Chondrocyte (in vitro differentiated cells): ENCODE results near the gene BRD7. TPM values are rescaled to one million over a fixed set of nuclear protein-coding genes. Genes with fewer than 3 reads are reported as not detected.
A peak's percentile ranks its signal among the peaks of the same experiment; 100 is the strongest.

Experiments used
- DNase-seq: peaks from one replicate; pipeline ENCODE4 v3.0.0; 2021; ENCODE audit warnings: mixed read lengths, low spot score
- H3K27ac Mint-ChIP-seq: one replicate; pipeline ENCODE4 v1.8.0; 2021; ENCODE audit warnings: mild to moderate bottlenecking, moderate library complexity, mixed read lengths; ENCODE audit not compliant: unreplicated experiment
- H3K27me3 Mint-ChIP-seq: 2 replicates; pipeline ENCODE4 v1.8.0; 2021; ENCODE audit warnings: low read depth, mixed read lengths
- H3K36me3 Mint-ChIP-seq: 2 replicates; pipeline ENCODE4 v1.8.0; 2021; ENCODE audit warnings: low read depth, mixed read lengths
- H3K4me1 Mint-ChIP-seq: 2 replicates; pipeline ENCODE4 v1.8.0; 2021; ENCODE audit warnings: low read depth, mild to moderate bottlenecking, mixed read lengths
- H3K4me3 Mint-ChIP-seq: one replicate; pipeline ENCODE4 v1.8.0; 2021; ENCODE audit warnings: mild to moderate bottlenecking, moderate library complexity, mixed read lengths; ENCODE audit not compliant: unreplicated experiment
- H3K9me3 Mint-ChIP-seq: 2 replicates; pipeline ENCODE4 v1.8.0; 2021; ENCODE audit warnings: low read depth, mixed read lengths
- CTCF ChIP-seq: fragments of 200-600 bp; sonication (generic); IDR thresholded peaks from 2 replicates; pipeline ENCODE4 v1.5.0; 2021; ENCODE audit warnings: antibody characterized with exemption, mild to moderate bottlenecking, moderate library complexity
- total RNA-seq: library from RNA; stranded (reverse); gene quantifications from 3 replicates; pipeline ENCODE4 v1.2.1, GENCODE V29; 2021

Gene BRD7
- total RNA-seq, 1 donor from 2014 or later = 47.6 TPM

- H3K36me3 Mint-ChIP-seq = no peaks in the 10 kb centered on the region
- no peak overlapping the region for H3K4me3 Mint-ChIP-seq
- no peaks in the 10 kb centered on the region for H3K9me3 Mint-ChIP-seq
- no peak for TF ChIP-seq CTCF
- peak; percentile 82 for DNase-seq
- H3K27ac Mint-ChIP-seq = peak overlapping the region; percentile 63
- H3K4me1 Mint-ChIP-seq = peaks cover 14% of the 10 kb centered on the region
- no peaks in the 10 kb centered on the region for H3K27me3 Mint-ChIP-seq
Observed at GRCh38 chr16:50301626-50302471, 66.9 kb downstream of the BRD7 start.

GRCh38 chr16:50300942-50301625, 67.7 kb downstream of the BRD7 start:
- no peak overlapping the region for H3K4me3 Mint-ChIP-seq
- H3K36me3 Mint-ChIP-seq = no peaks in the 10 kb centered on the region
- peak overlapping the region; percentile 63 for H3K27ac Mint-ChIP-seq
- peaks cover 14% of the 10 kb centered on the region for H3K4me1 Mint-ChIP-seq
- H3K9me3 Mint-ChIP-seq = no peaks in the 10 kb centered on the region
- no peak for TF ChIP-seq CTCF
- no peaks in the 10 kb centered on the region for H3K27me3 Mint-ChIP-seq
- DNase-seq = peak; percentile 92

- TF ChIP-seq CTCF = no peak
- no peak overlapping the region for H3K27ac Mint-ChIP-seq
- no peak overlapping the region for H3K4me3 Mint-ChIP-seq
- H3K9me3 Mint-ChIP-seq = no peaks in the 10 kb centered on the region
- H3K27me3 Mint-ChIP-seq = no peaks in the 10 kb centered on the region
- DNase-seq = no peak
- no peaks in the 10 kb centered on the region for H3K36me3 Mint-ChIP-seq
- H3K4me1 Mint-ChIP-seq = peaks cover 14% of the 10 kb centered on the region
Observed at GRCh38 chr16:50299508-50300105, 69.2 kb downstream of the BRD7 start.

- Mint-ChIP-seq H3K27me3 (no peaks in the 10 kb centered on the region), H3K4me1 (peaks cover 14% of the 10 kb centered on the region), H3K27ac (no peak overlapping the region), H3K9me3 (no peaks in the 10 kb centered on the region), H3K4me3 (no peak overlapping the region), H3K36me3 (no peaks in the 10 kb centered on the region)
- no peak for TF ChIP-seq CTCF
- peak; percentile 86 for DNase-seq
Observed at GRCh38 chr16:50298591-50299507, 69.9 kb downstream of the BRD7 start.
